ENCODE results near the gene RPH3AL. TPM values are rescaled to one million over a fixed set of nuclear protein-coding genes. Genes with fewer than 3 reads are reported as not detected.

Gene RPH3AL
- total and polyA plus RNA-seq, 2 of the 8 experiments (the other 6 are each of a cell fraction or from before 2014, with no cell fraction given), result 5.6 to 5.8 TPM

- no peak for FAIRE-seq
Observed at GRCh38 chr17:339193-340061, 13.2 kb downstream of the RPH3AL start.

More at GRCh38 chr17:339193-340061, 13.2 kb downstream of the RPH3AL start:
- Histone ChIP-seq H2AK5ac (ENCODE audit: low read depth, low read length) (no peak overlapping the region), H4K5ac (ENCODE audit: insufficient read length, low read depth, low read length) (no peak overlapping the region), H3K14ac (ENCODE audit: insufficient read length) (no peak overlapping the region), H3K27me3 (replicated peaks in 1 of 4; ENCODE audit: control insufficient read depth in 3 of 4, extremely low read depth in 1 of 4, insufficient read depth in 3 of 4, low read length in 3 of 4) (no peaks in the 10 kb centered on the region), H3K23ac (ENCODE audit: insufficient read length) (no peak overlapping the region), H4K20me1 (replicated peaks in 1 of 2; ENCODE audit: control insufficient read depth in 1 of 2, insufficient read depth in 2 of 2, low read length in 2 of 2) (peaks cover 0 to 3% of the 10 kb centered on the region in 2 experiments), H3K36me3 (ENCODE audit: control insufficient read depth in 2 of 4, insufficient read depth in 4 of 4, low read length in 3 of 4) (no peaks in the 10 kb centered on the region), H3K4me3 (ENCODE audit: extremely low read depth in 1 of 4, insufficient read depth in 2 of 4, low read depth in 3 of 4, low read length in 4 of 4) (no peak overlapping the region), H2BK20ac (ENCODE audit: low read length) (no peak overlapping the region), H4K8ac (ENCODE audit: extremely low read depth, insufficient read depth, low read length) (0 out of 2 replicates have a peak overlapping the region, but pooled peaks have one; percentile 41), H3K18ac (ENCODE audit: extremely low read depth, low read length) (no peak overlapping the region), H2BK15ac (ENCODE audit: low read length) (no peak overlapping the region), H2AFZ (ENCODE audit: low read length) (no peak overlapping the region), H2BK5ac (ENCODE audit: low read depth, low read length) (no peak overlapping the region), H3K9me3 (ENCODE audit: insufficient read depth in 2 of 2, low read depth in 1 of 2, low read length in 1 of 2) (no peaks in the 10 kb centered on the region), H4K91ac (replicated peaks; ENCODE audit: insufficient read length, low read length) (no peak overlapping the region), H3K23me2 (ENCODE audit: low read depth, low read length) (peaks cover 5% of the 10 kb centered on the region; the same call in 1 of the 2 replicates), H3K4ac (replicated peaks; ENCODE audit: insufficient read length, low read depth, low read length) (no peak overlapping the region), H3K4me1 (replicated peaks in 1 of 4; ENCODE audit: control insufficient read depth in 3 of 4, insufficient read depth in 4 of 4, low read length in 3 of 4) (peaks cover 6 to 23% (median 17%) of the 10 kb centered on the region in 4 experiments), H3K27ac (ENCODE audit: low read depth, low read length) (no peak overlapping the region), H3K4me2 (ENCODE audit: insufficient read depth in 1 of 2, low read depth in 2 of 2, low read length in 2 of 2) (no peak overlapping the region), H3K9ac (replicated peaks in 1 of 4; ENCODE audit: extremely low read depth in 1 of 4, low read depth in 3 of 4, low read length in 3 of 4) (no peak overlapping the region), H2BK12ac (ENCODE audit: low read depth, low read length) (no peak overlapping the region), H3K56ac (replicated peaks; ENCODE audit: insufficient read length, low read depth, low read length) (no peak overlapping the region), H3K79me2 (ENCODE audit: control insufficient read depth in 1 of 2, insufficient read depth in 2 of 2, low read length in 2 of 2) (no peaks in the 10 kb centered on the region), H3K79me1 (ENCODE audit: low read depth, low read length) (no peaks in the 10 kb centered on the region), H2BK120ac (replicated peaks; ENCODE audit: low read depth, low read length) (no peak overlapping the region)
- WGBS, 2 experiments (ENCODE audit: extremely low coverage in 1 of 2, insufficient coverage in 1 of 2, insufficient read length in 1 of 2, insufficient replicate concordance in 2 of 2, low coverage in 1 of 2, low lambda C conversion rate in 2 of 2, missing lambda C conversion rate in 1 of 2), result 81% methylated on average over 17 of the region's 23 CpGs; no CpG with 5 or more reads in 1 of the 2 experiments
- CTCF ChIA-PET (ENCODE audit: partially characterized antibody), result interaction anchor here (1.1 to 1.5 kb wide), 3 partner anchors 17 to 34 kb away, joined by 3 to 5 read pairs (median 4); no protein-coding TSS in a partner anchor
- no peak for DNase-seq (ENCODE audit: low read depth in 1 of 2, low spot score in 2 of 2)
- POLR2A ChIA-PET (ENCODE audit: partially characterized antibody), result no interaction called here
- TF ChIP-seq SP1 (IDR thresholded peaks at IDR 0.05; ENCODE audit: low read depth, low read length) (no peak), GABPA (IDR thresholded peaks at IDR 0.05; ENCODE audit: borderline replicate concordance, insufficient read depth, low read length) (no peak), FOSL1 (IDR thresholded peaks at IDR 0.05; ENCODE audit: insufficient read depth, low read depth, low read length) (no peak), KDM1A (IDR thresholded peaks at IDR 0.05; ENCODE audit: borderline replicate concordance, low read length) (no peak), POLR2AphosphoS5 (IDR thresholded peaks at IDR 0.05; ENCODE audit: low read depth, low read length) (no peak), HDAC6 (IDR thresholded peaks at IDR 0.05; ENCODE audit: low read depth, low read length) (no peak), TCF12 (IDR thresholded peaks at IDR 0.05; ENCODE audit: low read depth, low read length) (no peak), RFX5 (IDR thresholded peaks at IDR 0.05; ENCODE audit: borderline replicate concordance, low read depth, low read length) (no peak), BACH1 (IDR thresholded peaks at IDR 0.05; ENCODE audit: low read length) (no peak)

All from H1 (cell line).